UCSD-AML1 (cell line): ENCODE data around the gene CR1.
"Not testable (repeated sequence)": the region's sequence is repeated elsewhere in the genome, so short reads cannot be mapped to it uniquely, and the experiment has no call there.

Experiments
- DNase-seq: peaks from one replicate; lab custom pipeline; 2025; ENCODE audit not compliant: unreplicated experiment; lab: John Stamatoyannopoulos, UW

Gene CR1

DNA sequence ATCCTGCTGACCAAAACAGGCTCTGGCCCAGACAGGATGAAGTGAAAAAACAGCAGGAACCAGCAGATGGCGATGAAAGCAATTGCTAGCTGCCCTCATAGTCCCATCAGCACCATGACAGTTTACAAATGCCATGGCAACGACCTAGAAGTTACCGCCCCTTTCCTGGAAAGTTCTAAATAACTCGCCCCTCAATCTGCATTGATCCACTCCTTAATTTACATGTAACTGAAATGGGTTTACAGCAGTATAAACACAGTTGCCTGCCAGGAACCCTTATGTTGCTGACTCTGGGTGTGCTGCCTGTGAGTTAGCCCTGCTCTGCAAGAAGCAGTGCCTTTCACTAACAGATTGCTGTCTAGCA, 83.5 kb downstream of the CR1 start:
- DNase-seq: peak; percentile 30

- DNase-seq: no peak
Observed at GRCh38 chr1:207581496-207582153, 85.7 kb downstream of the CR1 start.

- not testable (repeated sequence) for DNase-seq
Observed at GRCh38 chr1:207589506-207589905, 93.5 kb downstream of the CR1 start.

GRCh38 chr1:207591205-207591604, 95.2 kb downstream of the CR1 start:
- DNase-seq: not testable (repeated sequence)

DNA sequence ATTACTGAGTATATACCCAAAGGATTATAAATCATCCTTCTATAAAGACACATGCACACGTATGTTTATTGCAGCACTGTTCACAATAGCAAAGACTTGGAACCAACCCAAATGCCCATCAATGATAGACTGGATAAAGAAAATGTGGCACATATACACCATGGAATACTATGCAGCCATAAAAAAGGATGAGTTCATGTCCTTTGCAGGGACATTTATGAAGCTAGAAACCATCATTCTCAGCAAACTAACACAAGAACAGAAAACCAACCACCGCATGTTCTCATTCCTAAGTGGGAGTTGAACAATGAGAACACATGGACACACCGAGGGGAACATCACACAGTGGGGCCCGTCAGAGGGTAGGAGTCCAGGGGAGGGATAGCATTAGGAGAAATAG, 98.1 kb downstream of the CR1 start:
- not testable (repeated sequence) for DNase-seq

DNA sequence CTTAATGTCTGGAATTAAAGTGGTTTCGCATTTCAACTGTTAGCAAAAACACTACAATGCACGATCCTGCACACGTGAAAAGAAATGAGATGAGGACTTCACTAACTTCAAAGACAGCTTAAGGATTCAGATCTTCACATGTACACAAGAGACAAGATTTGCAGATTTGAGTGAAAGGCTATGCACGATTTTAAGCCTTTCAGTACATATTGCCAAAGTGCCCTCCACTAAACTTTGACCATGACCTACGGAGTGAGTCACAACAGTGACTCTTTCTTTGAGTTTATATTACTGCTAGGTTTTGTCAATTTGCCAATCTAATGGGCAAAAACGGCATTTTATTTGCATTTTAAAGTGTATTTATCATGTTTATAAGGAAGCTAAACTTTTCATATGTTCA, 107.8 kb downstream of the CR1 start:
- DNase-seq: no peak

DNA sequence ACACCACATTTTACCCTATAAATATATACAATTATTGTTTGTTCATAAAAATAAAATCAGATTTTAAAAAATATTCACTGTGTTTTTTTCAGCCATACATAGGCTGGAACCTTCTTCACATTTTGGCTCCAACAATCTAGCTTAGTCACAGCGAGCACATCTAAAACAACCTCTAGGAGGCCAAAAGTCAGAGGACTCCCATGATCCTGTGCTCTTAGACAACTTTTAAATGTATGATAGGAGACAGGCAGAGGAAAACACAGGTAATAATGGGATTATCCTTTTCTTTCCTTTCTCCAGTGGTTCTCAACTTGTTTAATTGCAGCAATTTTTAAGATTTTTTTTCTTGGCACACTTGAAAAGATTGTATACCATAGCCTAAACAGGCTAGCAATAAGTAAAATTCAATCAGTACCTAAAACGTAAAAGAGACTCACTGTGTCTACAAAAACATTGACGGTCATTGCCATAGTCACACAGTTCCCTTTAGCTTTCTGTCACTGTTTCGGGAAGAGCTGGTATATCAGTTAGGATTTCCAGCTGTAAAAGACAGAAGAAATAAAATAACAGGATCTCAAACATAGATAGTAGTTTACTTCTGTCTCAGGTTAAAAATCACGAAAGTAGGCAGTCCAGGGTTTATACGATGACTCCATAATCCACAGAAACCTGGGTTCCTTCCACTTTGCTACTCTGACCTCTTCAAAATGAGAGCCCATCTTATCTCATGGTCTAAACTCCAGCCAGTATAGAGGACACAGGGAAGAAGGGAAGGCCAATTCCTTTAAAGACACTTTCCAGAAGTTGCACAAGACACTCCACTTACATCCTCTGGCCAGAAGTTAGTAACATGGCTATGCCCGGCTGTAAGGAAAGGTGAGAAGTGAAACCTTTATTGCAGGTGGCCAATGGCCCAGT, 109.7 kb downstream of the CR1 start:
- no peak for DNase-seq

DNA sequence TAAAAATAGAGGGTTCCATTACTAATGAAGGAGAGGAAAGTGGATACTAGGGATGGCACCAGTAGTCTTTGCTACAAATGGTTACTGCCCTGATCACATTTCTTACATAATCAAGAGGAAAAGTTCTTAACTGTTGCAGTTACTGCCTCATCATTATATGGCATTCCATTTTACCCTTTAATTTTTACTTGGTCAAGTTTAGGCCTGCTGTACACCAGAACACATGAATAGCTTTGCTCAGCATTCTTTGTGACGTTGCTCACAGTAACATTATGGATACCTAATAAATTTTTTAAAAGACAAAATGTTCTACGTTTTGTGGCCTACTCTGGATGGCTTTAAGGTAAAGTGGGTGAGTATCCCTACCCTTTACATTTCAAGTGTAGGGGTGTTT, 110.4 kb downstream of the CR1 start:
- no peak for DNase-seq

DNA sequence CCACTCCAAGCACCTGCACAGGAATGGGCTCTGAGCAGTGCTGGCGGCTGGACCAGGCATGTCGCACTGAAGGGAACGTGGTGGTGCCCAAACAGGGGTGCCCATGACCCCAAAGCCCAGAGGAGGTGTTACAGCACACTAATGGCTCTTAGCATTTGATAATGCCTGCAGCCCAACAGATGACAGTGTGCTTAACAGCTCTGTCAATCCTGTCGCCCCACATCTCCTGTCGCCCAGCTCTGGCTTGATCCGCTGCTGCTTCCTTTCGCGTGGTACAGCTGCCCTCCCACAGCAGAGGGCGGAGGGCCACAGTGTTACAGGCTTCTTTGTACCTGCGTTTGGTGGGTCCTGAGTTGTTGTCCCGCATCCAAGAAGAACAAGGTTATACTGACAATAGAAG, 116.8 kb downstream of the CR1 start:
- DNase-seq: no peak

- no peak for DNase-seq
Observed at GRCh38 chr1:207619871-207620542, 124.0 kb downstream of the CR1 start.

DNA sequence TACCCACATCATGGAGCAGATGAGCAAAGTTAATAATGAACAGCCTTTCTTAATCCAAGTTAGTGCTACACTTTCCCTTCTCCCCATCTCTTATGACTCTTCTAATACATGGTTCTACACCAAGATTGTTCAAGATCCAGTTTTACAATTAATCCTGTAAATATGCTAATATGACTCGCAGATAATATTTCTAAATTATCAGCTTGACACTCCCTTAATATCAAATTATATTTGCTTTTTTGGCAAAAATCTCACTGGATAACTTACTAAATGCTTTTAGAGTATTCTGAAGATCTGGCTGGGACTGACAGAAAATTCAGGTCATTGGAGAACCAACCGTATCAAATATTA, 124.6 kb downstream of the CR1 start:
- DNase-seq: no peak

- DNase-seq: not testable (repeated sequence)
Observed at GRCh38 chr1:207625504-207626071, 129.6 kb downstream of the CR1 start.

GRCh38 chr1:207626972-207627337, 131.0 kb downstream of the CR1 start:
- DNase-seq: no peak

DNA sequence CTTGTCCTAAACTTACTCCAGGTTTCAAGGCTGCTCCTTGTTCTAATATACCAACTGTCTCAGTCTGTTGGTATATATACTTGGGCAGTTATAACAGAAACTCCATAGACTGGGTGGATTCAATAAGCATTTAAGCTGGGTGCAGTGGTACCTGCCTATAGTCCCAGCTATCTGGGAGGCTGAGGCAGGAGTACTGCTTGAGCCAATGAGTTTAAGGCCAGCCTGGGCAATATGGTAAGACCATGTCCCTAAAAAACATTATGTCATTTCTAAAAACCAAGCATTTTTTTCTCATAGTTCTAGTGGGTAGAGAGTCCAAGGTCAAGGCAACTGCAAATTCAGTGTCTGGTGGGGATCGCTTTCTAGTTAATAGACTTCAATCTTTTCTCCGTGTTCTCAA, 131.5 kb downstream of the CR1 start:
- no peak for DNase-seq

GRCh38 chr1:207628776-207629175, 132.8 kb downstream of the CR1 start:
- no peak for DNase-seq

DNA sequence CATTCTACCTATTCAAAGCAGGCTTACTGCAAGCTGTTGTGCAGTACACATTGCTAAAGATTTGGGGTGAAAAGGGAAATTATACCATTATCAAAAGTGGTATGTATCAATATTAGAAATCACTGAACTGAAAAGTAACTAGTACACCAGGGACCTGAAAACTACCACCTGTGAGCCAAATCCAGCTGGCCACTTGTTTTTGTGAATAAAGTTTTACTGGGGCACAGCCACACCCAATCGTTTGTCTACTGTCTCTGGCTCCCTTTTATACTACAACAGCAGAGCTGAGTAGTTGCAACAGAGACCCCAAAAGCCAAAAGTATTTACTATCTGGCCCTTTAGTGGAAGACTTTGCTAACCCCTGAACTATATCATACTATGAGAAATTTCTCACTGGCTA, 135.2 kb downstream of the CR1 start:
- DNase-seq: no peak

- DNase-seq: no peak
Observed at GRCh38 chr1:207633226-207633625, 137.3 kb downstream of the CR1 start.

DNA sequence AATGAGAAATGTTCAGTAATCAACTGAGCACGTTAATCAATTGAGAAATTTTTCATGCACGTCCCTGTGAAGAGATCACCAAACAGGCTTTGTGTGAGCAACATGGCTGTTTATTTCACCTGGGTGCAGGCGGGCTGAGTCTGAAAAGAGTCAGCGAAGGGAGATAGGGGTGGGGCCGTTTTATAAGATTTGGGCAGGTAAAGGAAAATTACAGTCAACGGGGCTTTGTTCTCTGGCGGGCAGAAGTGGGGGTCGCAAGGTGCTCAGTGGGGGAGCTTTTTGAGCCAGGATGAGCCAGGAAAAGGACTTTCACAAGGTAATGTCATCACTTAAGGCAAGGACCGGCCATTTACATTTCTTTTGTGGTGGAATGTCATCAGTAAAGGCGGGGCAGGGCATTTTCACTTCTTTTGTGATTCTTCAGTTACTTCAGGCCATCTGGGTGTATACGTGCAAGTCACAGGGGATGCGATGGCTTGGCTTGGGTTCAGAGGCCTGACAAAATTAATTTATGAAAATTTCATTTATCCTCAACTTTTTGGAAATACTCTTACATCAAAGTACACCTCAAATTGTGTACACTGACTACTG, 137.8 kb downstream of the CR1 start:
- not testable (repeated sequence) for DNase-seq

GRCh38 chr1:207634293-207634692, 138.3 kb downstream of the CR1 start:
- DNase-seq: not testable (repeated sequence)

DNA sequence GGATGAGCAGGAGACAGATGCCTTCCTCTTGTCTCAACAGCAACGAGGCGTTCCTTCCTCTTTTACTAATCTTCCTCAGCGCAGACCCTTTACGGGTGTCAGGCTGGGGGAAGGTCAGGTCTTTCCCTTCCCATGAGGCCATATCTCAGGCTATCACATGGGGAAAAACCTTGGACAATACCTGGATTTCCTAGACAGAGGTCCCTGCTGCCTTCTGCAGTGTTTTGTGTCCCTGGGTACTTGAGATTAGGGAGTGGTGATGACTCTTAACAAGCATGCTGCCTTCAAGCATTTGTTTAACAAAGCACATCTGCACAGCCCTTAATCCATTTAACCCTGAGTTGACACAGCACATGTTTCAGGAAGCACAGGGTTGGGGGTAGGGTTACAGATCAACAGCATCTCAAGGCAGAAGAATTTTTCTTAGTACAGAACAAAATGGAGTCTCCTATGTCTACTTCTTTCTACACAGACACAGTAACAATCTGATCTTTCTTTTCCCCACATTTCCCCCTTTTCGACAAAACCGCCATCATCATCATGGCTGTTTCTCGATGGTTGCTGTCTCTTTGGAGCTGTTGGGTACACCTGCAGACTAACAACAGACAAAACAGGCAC, 139.7 kb downstream of the CR1 start:
- DNase-seq: not testable (repeated sequence)
